Epidermal melanocyte (primary cell): ENCODE measurements around the gene DCLRE1C.
A peak's percentile ranks its signal among the peaks of the same experiment; 100 is the strongest.
"Not testable (repeated sequence)": the region's sequence is repeated elsewhere in the genome, so short reads cannot be mapped to it uniquely, and the experiment has no call there.

ENCODE experiments used
- DNase-seq: peaks from one replicate; pipeline ENCODE4 v3.0.0; 2011; ENCODE audit warnings: low spot score; ENCODE audit not compliant: insufficient read length

Gene DCLRE1C

GRCh38 chr10:14954001-14954770, at the start of gene DCLRE1C:
TSS of gene DCLRE1C (minus strand) at chr10:14954096. CDS start at chr10:14954010, 86 bp downstream.
- DNase-seq = peak; percentile 70

- DNase-seq = no peak
Observed at GRCh38 chr10:14995964-14996565, 42.2 kb upstream of the DCLRE1C start.

GRCh38 chr10:14993500-14994455, 39.9 kb upstream of the DCLRE1C start:
- DNase-seq = not testable (repeated sequence)

GRCh38 chr10:14992336-14992735, 38.4 kb upstream of the DCLRE1C start:
- not testable (repeated sequence) for DNase-seq

GRCh38 chr10:14991035-14991749, 37.3 kb upstream of the DCLRE1C start:
- DNase-seq = not testable (repeated sequence)

GRCh38 chr10:14989552-14989951, 35.7 kb upstream of the DCLRE1C start:
- DNase-seq = not testable (repeated sequence)

GRCh38 chr10:14982744-14983143, 28.8 kb upstream of the DCLRE1C start:
- DNase-seq = no peak

GRCh38 chr10:14975672-14976273, 21.9 kb upstream of the DCLRE1C start:
- DNase-seq = no peak

GRCh38 chr10:14974153-14974998, 20.5 kb upstream of the DCLRE1C start:
- DNase-seq = not testable (repeated sequence)

GRCh38 chr10:14971867-14972448, 18.1 kb upstream of the DCLRE1C start:
- no peak for DNase-seq

- no peak for DNase-seq
Observed at GRCh38 chr10:14967897-14968296, 14.0 kb upstream of the DCLRE1C start.

- DNase-seq = peak; percentile 83
Observed at GRCh38 chr10:14959221-14960057, 5.5 kb upstream of the DCLRE1C start, which contains the start of gene MEIG1. TSS of gene MEIG1 (plus strand) at chr10:14959388. CDS start at chr10:14966469, 7,081 bp downstream.

GRCh38 chr10:14958872-14959220, 5.0 kb upstream of the DCLRE1C start:
- no peak for DNase-seq

GRCh38 chr10:14954934-14955333, 1.0 kb upstream of the DCLRE1C start:
- DNase-seq = no peak

GRCh38 chr10:14953424-14954000, 384 bp downstream of the DCLRE1C start:
- peak; percentile 38 for DNase-seq

GRCh38 chr10:14952851-14953423, 959 bp downstream of the DCLRE1C start:
- no peak for DNase-seq

GRCh38 chr10:14949291-14949690, 4.6 kb downstream of the DCLRE1C start:
- no peak for DNase-seq

GRCh38 chr10:14947268-14947667, 6.6 kb downstream of the DCLRE1C start:
- no peak for DNase-seq
